ENCODE data around the gene HLA-DMB. TPM values are rescaled to one million over a fixed set of nuclear protein-coding genes. Genes with fewer than 3 reads are reported as not detected.

The HLA-DMB gene
- polyA plus RNA-seq: 1 to 10 TPM; 2.5 to 7.3 TPM

GRCh38 chr6:32940656-32941213 is at the start of gene HLA-DMB:
Gene HLA-DMB, minus strand, starts transcription at chr6:32941028. Its CDS starts 221 bp downstream, at chr6:32940807.
- H3K27ac ChIP-seq (ENCODE audit: low read depth in 2 of 2, low read length in 1 of 2): peak within 1 kb of the TSS; percentile 69 to 88

GRCh38 chr6:32989368-32989767 is 48.5 kb upstream of the HLA-DMB start:
- Histone ChIP-seq H3K4me1 (ENCODE audit: control insufficient read depth in 2 of 2, insufficient read depth in 2 of 2, low read length in 1 of 2) (no peaks in the 10 kb centered on the region), H3K27me3 (ENCODE audit: control insufficient read depth in 1 of 2, insufficient read depth in 2 of 2, low read length in 2 of 2) (no peaks in the 10 kb centered on the region), H3K9me3 (ENCODE audit: control insufficient read depth in 2 of 2, insufficient read depth in 1 of 2, low read depth in 1 of 2, low read length in 1 of 2) (no peaks in the 10 kb centered on the region), H3K4me3 (ENCODE audit: low read depth in 1 of 2, low read length in 2 of 2) (no peak overlapping the region), H3K36me3 (ENCODE audit: control insufficient read depth in 2 of 2, insufficient read depth in 2 of 2, low read length in 1 of 2) (no peaks in the 10 kb centered on the region), H3K27ac (ENCODE audit: low read depth in 2 of 2, low read length in 1 of 2) (no peak overlapping the region)
- WGBS, 2 donors: 88 to 100% methylated on average over 1 of the region's 1 CpG

More at GRCh38 chr6:32940656-32941213, at the start of gene HLA-DMB:
- H3K4me3 ChIP-seq (ENCODE audit: low read depth in 1 of 2, low read length in 2 of 2): peak within 1 kb of the TSS; percentile 27
- no peaks in the 10 kb centered on the region for H3K36me3 ChIP-seq (ENCODE audit: control insufficient read depth in 2 of 2, insufficient read depth in 2 of 2, low read length in 1 of 2)
- H3K27me3 ChIP-seq (ENCODE audit: control insufficient read depth in 1 of 2, insufficient read depth in 2 of 2, low read length in 2 of 2): no peaks in the 10 kb centered on the region
- no peaks in the 10 kb centered on the region for H3K9me3 ChIP-seq (ENCODE audit: control insufficient read depth in 2 of 2, insufficient read depth in 1 of 2, low read depth in 1 of 2, low read length in 1 of 2)
- H3K4me1 ChIP-seq (ENCODE audit: control insufficient read depth in 2 of 2, insufficient read depth in 2 of 2, low read length in 1 of 2): no peaks in the 10 kb centered on the region
- 10% methylated on average over 9 of the region's 9 CpGs for WGBS, 2 donors

GRCh38 chr6:32984622-32985389 is 44.0 kb upstream of the HLA-DMB start:
- Histone ChIP-seq H3K36me3 (ENCODE audit: control insufficient read depth in 2 of 2, insufficient read depth in 2 of 2, low read length in 1 of 2) (peaks cover 12% of the 10 kb centered on the region in 2 donors), H3K27me3 (ENCODE audit: control insufficient read depth in 1 of 2, insufficient read depth in 2 of 2, low read length in 2 of 2) (no peaks in the 10 kb centered on the region), H3K4me1 (ENCODE audit: control insufficient read depth in 2 of 2, insufficient read depth in 2 of 2, low read length in 1 of 2) (no peaks in the 10 kb centered on the region), H3K4me3 (ENCODE audit: low read depth in 1 of 2, low read length in 2 of 2) (no peak overlapping the region), H3K27ac (ENCODE audit: low read depth in 2 of 2, low read length in 1 of 2) (no peak overlapping the region), H3K9me3 (ENCODE audit: control insufficient read depth in 2 of 2, insufficient read depth in 1 of 2, low read depth in 1 of 2, low read length in 1 of 2) (no peaks in the 10 kb centered on the region)
- WGBS, 2 donors: 11 to 14% methylated on average over 9 of the region's 9 CpGs

GRCh38 chr6:32983964-32984621 is 43.3 kb upstream of the HLA-DMB start:
- WGBS, 2 donors: 32 to 35% methylated on average over 3 of the region's 3 CpGs
- Histone ChIP-seq H3K4me1 (ENCODE audit: control insufficient read depth in 2 of 2, insufficient read depth in 2 of 2, low read length in 1 of 2) (no peaks in the 10 kb centered on the region), H3K36me3 (ENCODE audit: control insufficient read depth in 2 of 2, insufficient read depth in 2 of 2, low read length in 1 of 2) (peaks cover 14 to 15% of the 10 kb centered on the region in 2 donors), H3K27me3 (ENCODE audit: control insufficient read depth in 1 of 2, insufficient read depth in 2 of 2, low read length in 2 of 2) (no peaks in the 10 kb centered on the region), H3K9me3 (ENCODE audit: control insufficient read depth in 2 of 2, insufficient read depth in 1 of 2, low read depth in 1 of 2, low read length in 1 of 2) (no peaks in the 10 kb centered on the region), H3K27ac (ENCODE audit: low read depth in 2 of 2, low read length in 1 of 2) (no peak overlapping the region), H3K4me3 (ENCODE audit: low read depth in 1 of 2, low read length in 2 of 2) (no peak overlapping the region)

- H3K27me3 ChIP-seq (ENCODE audit: control insufficient read depth in 1 of 2, insufficient read depth in 2 of 2, low read length in 2 of 2): no peaks in the 10 kb centered on the region
- no peaks in the 10 kb centered on the region for H3K9me3 ChIP-seq (ENCODE audit: control insufficient read depth in 2 of 2, insufficient read depth in 1 of 2, low read depth in 1 of 2, low read length in 1 of 2)
- no peaks in the 10 kb centered on the region for H3K4me1 ChIP-seq (ENCODE audit: control insufficient read depth in 2 of 2, insufficient read depth in 2 of 2, low read length in 1 of 2)
- H3K27ac ChIP-seq (ENCODE audit: low read depth in 2 of 2, low read length in 1 of 2): peak overlapping the region in 1 of 2 donors; percentile 35
- H3K4me3 ChIP-seq (ENCODE audit: low read depth in 1 of 2, low read length in 2 of 2): no peak overlapping the region
- H3K36me3 ChIP-seq (ENCODE audit: control insufficient read depth in 2 of 2, insufficient read depth in 2 of 2, low read length in 1 of 2): peaks cover 14 to 20% of the 10 kb centered on the region in 2 donors
- WGBS, 2 donors: 56 to 71% methylated on average over 1 of the region's 1 CpG
These were observed 42.6 kb upstream of the HLA-DMB start for GRCh38 chr6:32983493-32983848.

- no peaks in the 10 kb centered on the region for H3K4me1 ChIP-seq (ENCODE audit: control insufficient read depth in 2 of 2, insufficient read depth in 2 of 2, low read length in 1 of 2)
- no peaks in the 10 kb centered on the region for H3K27me3 ChIP-seq (ENCODE audit: control insufficient read depth in 1 of 2, insufficient read depth in 2 of 2, low read length in 2 of 2)
- 50% methylated on average over 6 of the region's 6 CpGs for WGBS, 2 donors
- no peak overlapping the region for H3K4me3 ChIP-seq (ENCODE audit: low read depth in 1 of 2, low read length in 2 of 2)
- H3K27ac ChIP-seq (ENCODE audit: low read depth in 2 of 2, low read length in 1 of 2): peak overlapping the region in 1 of 2 donors; percentile 44
- no peaks in the 10 kb centered on the region for H3K9me3 ChIP-seq (ENCODE audit: control insufficient read depth in 2 of 2, insufficient read depth in 1 of 2, low read depth in 1 of 2, low read length in 1 of 2)
- peaks cover 19 to 24% of the 10 kb centered on the region in 2 donors for H3K36me3 ChIP-seq (ENCODE audit: control insufficient read depth in 2 of 2, insufficient read depth in 2 of 2, low read length in 1 of 2)
These were observed 42.1 kb upstream of the HLA-DMB start for GRCh38 chr6:32982702-32983492.

GRCh38 chr6:32982084-32982701 is 41.4 kb upstream of the HLA-DMB start:
- WGBS, 2 donors: 52 to 54% methylated on average over 8 of the region's 8 CpGs
- Histone ChIP-seq H3K27me3 (ENCODE audit: control insufficient read depth in 1 of 2, insufficient read depth in 2 of 2, low read length in 2 of 2) (no peaks in the 10 kb centered on the region), H3K4me3 (ENCODE audit: low read depth in 1 of 2, low read length in 2 of 2) (no peak overlapping the region), H3K36me3 (ENCODE audit: control insufficient read depth in 2 of 2, insufficient read depth in 2 of 2, low read length in 1 of 2) (peaks cover 25 to 30% of the 10 kb centered on the region in 2 donors), H3K27ac (ENCODE audit: low read depth in 2 of 2, low read length in 1 of 2) (no peak overlapping the region), H3K9me3 (ENCODE audit: control insufficient read depth in 2 of 2, insufficient read depth in 1 of 2, low read depth in 1 of 2, low read length in 1 of 2) (no peaks in the 10 kb centered on the region), H3K4me1 (ENCODE audit: control insufficient read depth in 2 of 2, insufficient read depth in 2 of 2, low read length in 1 of 2) (no peaks in the 10 kb centered on the region)

- Histone ChIP-seq H3K36me3 (ENCODE audit: control insufficient read depth in 2 of 2, insufficient read depth in 2 of 2, low read length in 1 of 2) (peaks cover 39 to 43% of the 10 kb centered on the region in 2 donors), H3K27me3 (ENCODE audit: control insufficient read depth in 1 of 2, insufficient read depth in 2 of 2, low read length in 2 of 2) (no peaks in the 10 kb centered on the region), H3K4me1 (ENCODE audit: control insufficient read depth in 2 of 2, insufficient read depth in 2 of 2, low read length in 1 of 2) (peaks cover 0 to 4% of the 10 kb centered on the region in 2 donors), H3K9me3 (ENCODE audit: control insufficient read depth in 2 of 2, insufficient read depth in 1 of 2, low read depth in 1 of 2, low read length in 1 of 2) (no peaks in the 10 kb centered on the region), H3K4me3 (ENCODE audit: low read depth in 1 of 2, low read length in 2 of 2) (no peak overlapping the region), H3K27ac (ENCODE audit: low read depth in 2 of 2, low read length in 1 of 2) (no peak overlapping the region)
- WGBS, 2 donors: 68 to 69% methylated on average over 11 of the region's 11 CpGs
These were observed 39.7 kb upstream of the HLA-DMB start for GRCh38 chr6:32980488-32981038.
